GM12878 (cell line): ENCODE measurements around the gene DUS1L.

ENCODE experiments used
- CHD1 ChIP-seq: IDR thresholded peaks from 2 replicates; pipeline ENCODE4 v1.6.1; 2012; ENCODE audit warnings: low read depth, low read length, improper control_type of control experiment
- CTCF ChIP-seq, 3 experiments: IDR thresholded peaks in 2 of 3; conservative IDR thresholded peaks in 1 of 3; 2 replicates each; pipeline ENCODE4 v1.5.1; 2011; ENCODE audit warnings: low read depth in 3 of 3, low read length in 3 of 3, mild to moderate bottlenecking in 3 of 3, control low read depth in 2 of 3, moderate library complexity in 2 of 3, inconsistent platforms in 1 of 3, mixed read lengths in 1 of 3; ENCODE audit not compliant: control insufficient read depth in 2 of 3, insufficient read depth in 1 of 3; ENCODE audit errors: extremely low read depth in 1 of 3
- EGR1 ChIP-seq, 2 experiments: IDR thresholded peaks; 1 replicate in 1 of 2; 2 replicates in 1 of 2; pipeline ENCODE4 v1.6.1; 2011 to 2012; ENCODE audit warnings: low read depth in 2 of 2, low read length in 2 of 2, borderline replicate concordance in 1 of 2, mild to moderate bottlenecking in 1 of 2, moderate library complexity in 1 of 2
- EZH2 ChIP-seq: IDR thresholded peaks from 2 replicates; pipeline ENCODE4 v1.6.1; 2012; ENCODE audit warnings: low read depth, mild to moderate bottlenecking, control low read depth, inconsistent platforms, low read length, borderline replicate concordance; ENCODE audit not compliant: control insufficient read depth
- GABPA ChIP-seq: IDR thresholded peaks from 2 replicates; pipeline ENCODE4 v1.6.1; 2014; ENCODE audit warnings: antibody characterized with exemption, low read depth, mild to moderate bottlenecking, inconsistent platforms
- KAT2A ChIP-seq: conservative IDR thresholded peaks from 2 replicates; pipeline ENCODE4 v1.6.1; 2011; ENCODE audit warnings: low read depth, low read length; ENCODE audit not compliant: control insufficient read depth
- MAX ChIP-seq: IDR thresholded peaks from 2 replicates; pipeline ENCODE4 v1.6.1; 2012; ENCODE audit warnings: low read depth, low read length, improper control_type of control experiment
- MTA3 ChIP-seq: IDR thresholded peaks from 2 replicates; pipeline ENCODE4 v1.6.1; 2012; ENCODE audit warnings: low read length, inconsistent platforms, borderline replicate concordance
- PKNOX1 ChIP-seq: fragments of 450-650 bp; IDR thresholded peaks from 2 replicates; pipeline ENCODE4 v1.6.1; 2016; ENCODE audit warnings: mild to moderate bottlenecking
- POLR2AphosphoS5 ChIP-seq: IDR thresholded peaks from 2 replicates; pipeline ENCODE4 v1.6.1; 2011; ENCODE audit warnings: mild to moderate bottlenecking, low read length, inconsistent platforms
- YY1 ChIP-seq: IDR thresholded peaks from 2 replicates; pipeline ENCODE4 v1.6.1; 2011; ENCODE audit warnings: low read depth, mild to moderate bottlenecking, low read length
- ZBTB40 ChIP-seq: fragments of 450-650 bp; IDR thresholded peaks from 2 replicates; pipeline ENCODE4 v1.6.1; 2016; ENCODE audit warnings: mild to moderate bottlenecking, moderate library complexity, borderline replicate concordance

GRCh38 chr17:82083533-82084359 lies 18.1 kb upstream of the DUS1L start:
- no peak for TF ChIP-seq EGR1 (IDR thresholded peaks at IDR 0.05; ENCODE audit: borderline replicate concordance in 1 of 2, low read depth in 2 of 2, low read length in 2 of 2)
- TF ChIP-seq CTCF (IDR thresholded peaks at IDR 0.05 in 2 of 3, conservative IDR thresholded peaks at IDR 0.05 in 1 of 3; ENCODE audit: control insufficient read depth in 2 of 3, extremely low read depth in 1 of 3, insufficient read depth in 1 of 3, low read depth in 3 of 3, low read length in 3 of 3), result no peak
- TF ChIP-seq PKNOX1, result no peak
- TF ChIP-seq EZH2, result no peak
- TF ChIP-seq POLR2AphosphoS5, result no peak
- TF ChIP-seq KAT2A, result no peak
- no peak for TF ChIP-seq MAX
- no peak for TF ChIP-seq MTA3
- no peak for TF ChIP-seq GABPA
- no peak for TF ChIP-seq ZBTB40
- no peak for TF ChIP-seq CHD1
- no peak for TF ChIP-seq YY1
